Right lobe of liver (tissue), 4 donors: ENCODE results near the gene ZNF862.

Experiments
- POLR2A ChIP-seq: fragments of 450-650 bp; IDR thresholded peaks from one replicate; pipeline ENCODE4 v1.6.1; 2017; ENCODE audit warnings: antibody characterized with exemption, mild to moderate bottlenecking
- TF ChIP-seq, protein P1 (sequence below), 4 donors: fragments of 200-600 bp in 3 of 4; fragments of 450-650 bp in 1 of 4; IDR thresholded peaks; one replicate each; pipeline versions ENCODE4 v1.5.1 to v1.8.0; 2016 to 2022; ENCODE audit warnings: antibody characterized with exemption in 4 of 4, mild to moderate bottlenecking in 2 of 4
- donor health status: DM: no; HTN: no; CAD: no.
- donor health status: DM: no; HTN: no; CAD: no.
- donor health status: DM: no; HTN: yes; CAD: no.

- TF ChIP-seq, protein P1, sequence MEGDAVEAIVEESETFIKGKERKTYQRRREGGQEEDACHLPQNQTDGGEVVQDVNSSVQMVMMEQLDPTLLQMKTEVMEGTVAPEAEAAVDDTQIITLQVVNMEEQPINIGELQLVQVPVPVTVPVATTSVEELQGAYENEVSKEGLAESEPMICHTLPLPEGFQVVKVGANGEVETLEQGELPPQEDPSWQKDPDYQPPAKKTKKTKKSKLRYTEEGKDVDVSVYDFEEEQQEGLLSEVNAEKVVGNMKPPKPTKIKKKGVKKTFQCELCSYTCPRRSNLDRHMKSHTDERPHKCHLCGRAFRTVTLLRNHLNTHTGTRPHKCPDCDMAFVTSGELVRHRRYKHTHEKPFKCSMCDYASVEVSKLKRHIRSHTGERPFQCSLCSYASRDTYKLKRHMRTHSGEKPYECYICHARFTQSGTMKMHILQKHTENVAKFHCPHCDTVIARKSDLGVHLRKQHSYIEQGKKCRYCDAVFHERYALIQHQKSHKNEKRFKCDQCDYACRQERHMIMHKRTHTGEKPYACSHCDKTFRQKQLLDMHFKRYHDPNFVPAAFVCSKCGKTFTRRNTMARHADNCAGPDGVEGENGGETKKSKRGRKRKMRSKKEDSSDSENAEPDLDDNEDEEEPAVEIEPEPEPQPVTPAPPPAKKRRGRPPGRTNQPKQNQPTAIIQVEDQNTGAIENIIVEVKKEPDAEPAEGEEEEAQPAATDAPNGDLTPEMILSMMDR (IDR thresholded peaks at IDR 0.05), result no peak
- TF ChIP-seq POLR2A, result no peak
These were observed 40.4 kb upstream of the ZNF862 start for GRCh38 chr7:149797771-149798170.
